IPS DF 6.9 (cell line): ENCODE results near the gene SNPH.

Experiments
- DNase-seq: peaks from one replicate; pipeline ENCODE4 v3.0.0-alpha.2; 2013; ENCODE audit warnings: low read depth, low spot score
- H3K27ac ChIP-seq: one replicate; pipeline ENCODE4 v1.5.1; 2013; ENCODE audit warnings: low read length, control low read depth
- H3K27me3 ChIP-seq: 2 replicates; pipeline ENCODE4 v1.6.1; 2013; ENCODE audit warnings: mild to moderate bottlenecking, low read length; ENCODE audit not compliant: control insufficient read depth, insufficient read depth
- H3K36me3 ChIP-seq: 2 replicates; pipeline ENCODE4 v1.6.1; 2013; ENCODE audit warnings: low read length; ENCODE audit not compliant: control insufficient read depth, insufficient read depth
- H3K4me1 ChIP-seq: 2 replicates; pipeline ENCODE4 v1.6.1; 2013; ENCODE audit warnings: low read length; ENCODE audit not compliant: control insufficient read depth, insufficient read depth
- H3K4me3 ChIP-seq: 2 replicates; pipeline ENCODE4 v1.5.1; 2013; ENCODE audit warnings: mild to moderate bottlenecking, low read length
- H3K9me3 ChIP-seq: 2 replicates; pipeline ENCODE4 v1.6.1; 2013; ENCODE audit warnings: low read length, inconsistent platforms; ENCODE audit not compliant: control insufficient read depth, insufficient read depth
- WGBS: extraction: QIAGEN DNeasy Blood & Tissue Kit; methylation state at CpG from one replicate; pipeline ENCODE4 v1.1.7; 2013; ENCODE audit warnings: mixed read lengths, missing lambda C conversion rate; ENCODE audit not compliant: insufficient read length, insufficient coverage; 5-methylcytosine and 5-hydroxymethylcytosine counted together

The SNPH gene

GRCh38 chr20:1325173-1326030 lies 59.3 kb downstream of the SNPH start:
- WGBS, result no CpG with 5 or more reads among the region's 56 CpGs
- Histone ChIP-seq H3K4me1 (no peaks in the 10 kb centered on the region), H3K27ac (no peak overlapping the region)

GRCh38 chr20:1326031-1326930 lies 60.2 kb downstream of the SNPH start:
- Histone ChIP-seq H3K4me3 (peak overlapping the region; percentile 56; the same call in 1 of the 2 replicates), H3K9me3 (no peaks in the 10 kb centered on the region), H3K27ac (no peak overlapping the region), H3K27me3 (no peaks in the 10 kb centered on the region), H3K4me1 (no peaks in the 10 kb centered on the region), H3K36me3 (no peaks in the 10 kb centered on the region; the same call in 1 of the 2 replicates)
- DNase-seq, result no peak
- no CpG with 5 or more reads among the region's 10 CpGs for WGBS

More at GRCh38 chr20:1325173-1326030, 59.3 kb downstream of the SNPH start:
- no peaks in the 10 kb centered on the region; the same call in 1 of the 2 replicates for H3K36me3 ChIP-seq
- H3K9me3 ChIP-seq, result no peaks in the 10 kb centered on the region
- H3K4me3 ChIP-seq, result peak overlapping the region; percentile 56; the same call in 1 of the 2 replicates
- peak; percentile 87 for DNase-seq
- H3K27me3 ChIP-seq, result no peaks in the 10 kb centered on the region

- no peaks in the 10 kb centered on the region for H3K27me3 ChIP-seq
- no CpG with 5 or more reads among the region's 8 CpGs for WGBS
- H3K36me3 ChIP-seq, result no peaks in the 10 kb centered on the region
- H3K4me3 ChIP-seq, result no peak overlapping the region
- no peaks in the 10 kb centered on the region for H3K9me3 ChIP-seq
- H3K4me1 ChIP-seq, result no peaks in the 10 kb centered on the region
- DNase-seq, result no peak
- no peak overlapping the region for H3K27ac ChIP-seq
Observed at GRCh38 chr20:1327241-1327653, 61.2 kb downstream of the SNPH start.

GRCh38 chr20:1327827-1328679 lies 62.0 kb downstream of the SNPH start:
- H3K4me1 ChIP-seq, result no peaks in the 10 kb centered on the region

GRCh38 chr20:1328680-1329330 lies 62.7 kb downstream of the SNPH start, which contains the start of gene SDCBP2:
Gene SDCBP2, minus strand, starts transcription at chr20:1329139. Its CDS starts 8,723 bp downstream, at chr20:1320416.
- no peaks in the 10 kb centered on the region for H3K36me3 ChIP-seq

More at GRCh38 chr20:1327827-1328679, 62.0 kb downstream of the SNPH start:
- Histone ChIP-seq H3K9me3 (no peaks in the 10 kb centered on the region), H3K27ac (no peak overlapping the region), H3K27me3 (no peaks in the 10 kb centered on the region), H3K36me3 (no peaks in the 10 kb centered on the region), H3K4me3 (no peak overlapping the region)
- WGBS, result no CpG with 5 or more reads among the region's 7 CpGs
- no peak for DNase-seq

GRCh38 chr20:1330075-1330830 lies 64.2 kb downstream of the SNPH start:
- Histone ChIP-seq H3K4me3 (no peak overlapping the region), H3K9me3 (no peaks in the 10 kb centered on the region), H3K27me3 (no peaks in the 10 kb centered on the region), H3K36me3 (no peaks in the 10 kb centered on the region), H3K4me1 (no peaks in the 10 kb centered on the region), H3K27ac (no peak overlapping the region)
- WGBS, result no CpG with 5 or more reads among the region's 6 CpGs
- no peak for DNase-seq

More at GRCh38 chr20:1328680-1329330, 62.7 kb downstream of the SNPH start, which contains the start of gene SDCBP2:
- Histone ChIP-seq H3K27me3 (no peaks in the 10 kb centered on the region), H3K9me3 (no peaks in the 10 kb centered on the region), H3K4me3 (no peak within 1 kb of the TSS), H3K27ac (no peak within 1 kb of the TSS), H3K4me1 (no peaks in the 10 kb centered on the region)
- DNase-seq, result no peak
- WGBS, result no CpG with 5 or more reads among the region's 8 CpGs

GRCh38 chr20:1331101-1331500 lies 65.0 kb downstream of the SNPH start:
- H3K9me3 ChIP-seq, result no peaks in the 10 kb centered on the region
- no peaks in the 10 kb centered on the region for H3K27me3 ChIP-seq
- H3K36me3 ChIP-seq, result no peaks in the 10 kb centered on the region
- H3K4me1 ChIP-seq, result no peaks in the 10 kb centered on the region
- no peak for DNase-seq
- no peak overlapping the region for H3K4me3 ChIP-seq
- no CpG with 5 or more reads among the region's 2 CpGs for WGBS
- no peak overlapping the region for H3K27ac ChIP-seq

- no peaks in the 10 kb centered on the region for H3K9me3 ChIP-seq
- no peaks in the 10 kb centered on the region for H3K36me3 ChIP-seq
- no CpG with 5 or more reads among the region's 6 CpGs for WGBS
- H3K4me1 ChIP-seq, result no peaks in the 10 kb centered on the region
- H3K27me3 ChIP-seq, result no peaks in the 10 kb centered on the region
- H3K27ac ChIP-seq, result no peak overlapping the region
- no peak overlapping the region for H3K4me3 ChIP-seq
- no peak for DNase-seq
Observed at GRCh38 chr20:1331801-1332453, 65.8 kb downstream of the SNPH start.
